ENCODE results near the gene CAMK4.

DNA sequence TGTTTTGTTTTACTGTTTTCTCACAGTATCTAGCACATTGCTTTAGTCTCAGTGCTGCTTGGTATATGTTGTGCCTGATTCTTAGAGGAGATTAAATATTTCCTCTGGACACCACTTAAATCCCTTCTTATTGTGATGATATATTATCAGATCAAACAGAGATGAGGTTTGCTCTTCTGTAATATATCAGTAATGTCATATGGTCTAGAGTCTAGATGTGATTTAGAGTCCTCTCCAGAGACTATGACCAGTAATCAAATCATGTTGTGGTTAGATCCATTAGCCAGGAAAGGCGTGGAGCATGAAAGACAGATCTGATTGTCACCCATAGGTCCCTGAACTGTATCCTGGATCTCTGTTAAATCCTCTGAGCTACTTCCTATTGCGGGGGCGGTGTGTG, 24.4 kb downstream of the CAMK4 start:
- TF ChIP-seq CTCF (IDR thresholded peaks at IDR 0.05), result no peak
- no peak for TF ChIP-seq POLR2A (IDR thresholded peaks at IDR 0.05)
- TF ChIP-seq EP300 (IDR thresholded peaks at IDR 0.05; ENCODE audit: low read depth), result no peak
- TF ChIP-seq POLR2AphosphoS5 (IDR thresholded peaks at IDR 0.05), result no peak

Data from transverse colon (tissue), 4 donors.